ENCODE measurements around the gene EPB41L1.
A peak's percentile ranks its signal among the peaks of the same experiment; 100 is the strongest.

The EPB41L1 gene

GRCh38 chr20:36202891-36203338, 48.4 kb downstream of the EPB41L1 start:
- no peak overlapping the region for H3K4me3 ChIP-seq (replicated peaks; ENCODE audit: insufficient read depth, low read length)
- DNase-seq (ENCODE audit: low read depth in 1 of 2, low spot score in 1 of 2), result peak in 1 of 2 experiments; percentile 58
- no peak overlapping the region for H3K27ac ChIP-seq (replicated peaks)
- H3K27me3 ChIP-seq (ENCODE audit: insufficient read depth, poor library complexity, severe bottlenecking), result peaks cover 6% of the 10 kb centered on the region
- TF ChIP-seq POLR2AphosphoS5 (IDR thresholded peaks at IDR 0.05; ENCODE audit: low read depth), result no peak
- TF ChIP-seq CTCF (IDR thresholded peaks at IDR 0.05; ENCODE audit: insufficient read depth, low read length), result peak; percentile 90

- Histone ChIP-seq H3K4me3 (replicated peaks; ENCODE audit: insufficient read depth, low read length) (no peak overlapping the region), H3K27ac (replicated peaks) (no peak overlapping the region), H3K27me3 (ENCODE audit: insufficient read depth, poor library complexity, severe bottlenecking) (peaks cover 6% of the 10 kb centered on the region)
- no peak for TF ChIP-seq SPI1 (IDR thresholded peaks at IDR 0.05; ENCODE audit: borderline replicate concordance, low read depth)
- no peak for TF ChIP-seq GABPA (IDR thresholded peaks at IDR 0.05; ENCODE audit: low read depth)
- TF ChIP-seq POLR2AphosphoS5 (IDR thresholded peaks at IDR 0.05; ENCODE audit: low read depth), result no peak
- no peak for TF ChIP-seq CTCF (IDR thresholded peaks at IDR 0.05; ENCODE audit: insufficient read depth, low read length)
- TF ChIP-seq REST (IDR thresholded peaks at IDR 0.05; ENCODE audit: insufficient replicate concordance, low read depth), result no peak
- DNase-seq (ENCODE audit: low read depth in 1 of 2, low spot score in 1 of 2), result no peak
Observed at GRCh38 chr20:36203861-36204260, 49.3 kb downstream of the EPB41L1 start.

GRCh38 chr20:36205026-36205425, 50.5 kb downstream of the EPB41L1 start:
- Histone ChIP-seq H3K27ac (replicated peaks) (no peak overlapping the region), H3K4me3 (replicated peaks; ENCODE audit: insufficient read depth, low read length) (no peak overlapping the region), H3K27me3 (ENCODE audit: insufficient read depth, poor library complexity, severe bottlenecking) (peaks cover 6% of the 10 kb centered on the region)
- no peak for DNase-seq (ENCODE audit: low read depth in 1 of 2, low spot score in 1 of 2)
- no peak for TF ChIP-seq CTCF (IDR thresholded peaks at IDR 0.05; ENCODE audit: insufficient read depth, low read length)
- no peak for TF ChIP-seq SPI1 (IDR thresholded peaks at IDR 0.05; ENCODE audit: borderline replicate concordance, low read depth)
- no peak for TF ChIP-seq POLR2AphosphoS5 (IDR thresholded peaks at IDR 0.05; ENCODE audit: low read depth)
- no peak for TF ChIP-seq REST (IDR thresholded peaks at IDR 0.05; ENCODE audit: insufficient replicate concordance, low read depth)
- no peak for TF ChIP-seq GABPA (IDR thresholded peaks at IDR 0.05; ENCODE audit: low read depth)

GRCh38 chr20:36206068-36206467, 51.5 kb downstream of the EPB41L1 start:
- no peak for DNase-seq (ENCODE audit: low read depth in 1 of 2, low spot score in 1 of 2)
- no peak overlapping the region for H3K27ac ChIP-seq (replicated peaks)
- H3K4me3 ChIP-seq (replicated peaks; ENCODE audit: insufficient read depth, low read length), result no peak overlapping the region
- H3K27me3 ChIP-seq (ENCODE audit: insufficient read depth, poor library complexity, severe bottlenecking), result peaks cover 6% of the 10 kb centered on the region
- TF ChIP-seq GABPA (IDR thresholded peaks at IDR 0.05; ENCODE audit: low read depth) (no peak), CTCF (IDR thresholded peaks at IDR 0.05; ENCODE audit: insufficient read depth, low read length) (no peak), REST (IDR thresholded peaks at IDR 0.05; ENCODE audit: insufficient replicate concordance, low read depth) (no peak), SPI1 (IDR thresholded peaks at IDR 0.05; ENCODE audit: borderline replicate concordance, low read depth) (no peak)

Measured in HL-60 (cell line).